Natural killer cell (primary cell): Measurements from ENCODE around the gene HOXA2. TPM values are rescaled to one million over a fixed set of nuclear protein-coding genes. Genes with fewer than 3 reads are reported as not detected.

Experiments used
- ATAC-seq, 3 donors: fragments of 150-1000 bp in 2 of 3; fragments of 200-7000 bp in 1 of 3; cut with Tn5 transposase; 1 replicate in 1 of 3; 2 replicates in 2 of 3; pipeline ENCODE4 v1.10.0; 2021; ENCODE audit warnings: mild to moderate bottlenecking in 2 of 3, moderate library complexity in 2 of 3
- DNase-seq, 2 donors: peaks; one replicate each; pipeline versions ENCODE4 v3.0.0 to v3.0.0-alpha.2; 2013 to 2021; ENCODE audit warnings: mixed read lengths in 1 of 2
- H3K27ac ChIP-seq: one replicate; pipeline ENCODE4 v1.5.1; 2013; ENCODE audit warnings: mild to moderate bottlenecking, low read length
- H3K27me3 ChIP-seq: one replicate; pipeline ENCODE4 v1.6.1; 2013; ENCODE audit warnings: low read length; ENCODE audit not compliant: control insufficient read depth, insufficient read depth
- H3K36me3 ChIP-seq: one replicate; pipeline ENCODE4 v1.6.1; 2013; ENCODE audit warnings: low read length; ENCODE audit not compliant: control insufficient read depth, insufficient read depth
- H3K4me1 ChIP-seq: one replicate; pipeline ENCODE4 v1.6.1; 2013; ENCODE audit warnings: low read length; ENCODE audit not compliant: control insufficient read depth, insufficient read depth
- H3K4me3 ChIP-seq: one replicate; pipeline ENCODE4 v1.5.1; 2013; ENCODE audit warnings: low read length
- H3K9me3 ChIP-seq: one replicate; pipeline ENCODE4 v1.6.1; 2013; ENCODE audit warnings: low read length; ENCODE audit not compliant: control insufficient read depth, insufficient read depth
- H3K27ac Mint-ChIP-seq, 2 donors: one replicate each; pipeline ENCODE4 v1.8.0; 2022; ENCODE audit warnings: mild to moderate bottlenecking in 2 of 2, mixed read lengths in 2 of 2, moderate library complexity in 1 of 2
- H3K27me3 Mint-ChIP-seq, 2 donors: one replicate each; pipeline ENCODE4 v1.8.0; 2022; ENCODE audit warnings: low read depth in 2 of 2, mixed read lengths in 2 of 2
- H3K36me3 Mint-ChIP-seq: one replicate; pipeline ENCODE4 v1.8.0; 2022; ENCODE audit warnings: mixed read lengths
- H3K4me1 Mint-ChIP-seq, 2 donors: one replicate each; pipeline ENCODE4 v1.8.0; 2022; ENCODE audit warnings: mixed read lengths in 2 of 2
- H3K4me3 Mint-ChIP-seq: one replicate; pipeline ENCODE4 v1.8.0; 2022; ENCODE audit warnings: mild to moderate bottlenecking, moderate library complexity, mixed read lengths
- H3K9me3 Mint-ChIP-seq, 2 donors: one replicate each; pipeline ENCODE4 v1.8.0; 2022; ENCODE audit warnings: mixed read lengths in 2 of 2
- CTCF ChIP-seq: fragments of 200-600 bp; IDR thresholded peaks from one replicate; pipeline ENCODE4 v1.8.0; 2022; ENCODE audit warnings: antibody characterized with exemption
- WGBS: methylation state at CpG from one replicate; pipeline ENCODE4 v1.1.7; 2013; ENCODE audit warnings: missing lambda C conversion rate; ENCODE audit not compliant: insufficient coverage; 5-methylcytosine and 5-hydroxymethylcytosine counted together
- intact Hi-C: fragments of 100-400 bp; cut with micrococcal nuclease; formaldehyde crosslinking; loops from one replicate; pipeline ENCODE4 v1.14.2; 2022
- total RNA-seq, 4 donors: library from RNA; stranded (reverse); fragments of 120-200 nt in 1 of 4; gene quantifications; one replicate each; pipeline versions ENCODE4 v1.2.3 to v1.2.4, GENCODE V29; 2013 to 2022

The HOXA2 gene
- total RNA-seq, 3 donors from 2014 or later (not counting 1 experiment from before 2014, with no cell fraction given): not detected

- intact Hi-C loops: no loop called here
- Mint-ChIP-seq H3K9me3 (no peaks in the 10 kb centered on the region), H3K36me3 (no peaks in the 10 kb centered on the region), H3K4me3 (no peak overlapping the region), H3K27ac (no peak overlapping the region), H3K27me3 (peaks cover 38 to 46% of the 10 kb centered on the region in 2 donors), H3K4me1 (no peaks in the 10 kb centered on the region)
- 89% methylated on average over 18 of the region's 18 CpGs for WGBS
- ATAC-seq: no peak
- no peak for DNase-seq
- no peaks in the 10 kb centered on the region for H3K36me3 ChIP-seq
- no peaks in the 10 kb centered on the region for H3K4me1 ChIP-seq
- peaks cover 6% of the 10 kb centered on the region for H3K27me3 ChIP-seq
- H3K27ac ChIP-seq: no peak overlapping the region
- H3K9me3 ChIP-seq: no peaks in the 10 kb centered on the region
- no peak for TF ChIP-seq CTCF
- H3K4me3 ChIP-seq: no peak overlapping the region
Measured at GRCh38 chr7:27133409-27134231, 31.1 kb upstream of the HOXA2 start.

- Mint-ChIP-seq H3K27ac (no peak overlapping the region), H3K4me1 (no peaks in the 10 kb centered on the region), H3K4me3 (no peak overlapping the region), H3K9me3 (no peaks in the 10 kb centered on the region), H3K27me3 (peaks cover 37 to 39% of the 10 kb centered on the region in 2 donors), H3K36me3 (no peaks in the 10 kb centered on the region)
- Histone ChIP-seq H3K27ac (no peak overlapping the region), H3K9me3 (no peaks in the 10 kb centered on the region), H3K4me3 (no peak overlapping the region), H3K27me3 (peaks cover 6% of the 10 kb centered on the region), H3K4me1 (no peaks in the 10 kb centered on the region), H3K36me3 (no peaks in the 10 kb centered on the region)
- intact Hi-C loops: no loop called here
- ATAC-seq (no peak), DNase-seq (no peak)
- no peak for TF ChIP-seq CTCF
- 85% methylated on average over 6 of the region's 6 CpGs for WGBS
Measured at GRCh38 chr7:27132978-27133377, 30.5 kb upstream of the HOXA2 start.

- Histone ChIP-seq H3K36me3 (no peaks in the 10 kb centered on the region), H3K27ac (no peak overlapping the region), H3K4me1 (no peaks in the 10 kb centered on the region), H3K27me3 (peaks cover 6% of the 10 kb centered on the region), H3K9me3 (no peaks in the 10 kb centered on the region), H3K4me3 (no peak overlapping the region)
- DNase-seq (no peak), ATAC-seq (no peak)
- H3K36me3 Mint-ChIP-seq: no peaks in the 10 kb centered on the region
- peaks cover 32 to 37% of the 10 kb centered on the region in 2 donors for H3K27me3 Mint-ChIP-seq
- H3K9me3 Mint-ChIP-seq: no peaks in the 10 kb centered on the region
- intact Hi-C loops: no loop called here
- no peaks in the 10 kb centered on the region for H3K4me1 Mint-ChIP-seq
- 94% methylated on average over 1 of the region's 2 CpGs for WGBS
- H3K27ac Mint-ChIP-seq: no peak overlapping the region
- TF ChIP-seq CTCF: no peak
- peak overlapping the region; percentile 47 for H3K4me3 Mint-ChIP-seq
Measured at GRCh38 chr7:27132214-27132613, 29.7 kb upstream of the HOXA2 start.
